Keratinocyte (primary cell): ENCODE data around the gene POLR1A. TPM values are rescaled to one million over a fixed set of nuclear protein-coding genes. Genes with fewer than 3 reads are reported as not detected.

Experiments
- DNase-seq: peaks from one replicate; pipeline ENCODE4 v3.0.0-alpha.2; 2011; ENCODE audit warnings: low read depth, missing footprints, low spot score
- FAIRE-seq: peaks from 2 replicates; lab custom pipeline; 2011; peaks lifted over from hg19 to GRCh38; lab: Jason Lieb, UNC
- H2AFZ ChIP-seq: 2 replicates; pipeline ENCODE4 v1.6.0; 2012; ENCODE audit warnings: low read length, control low read depth, inconsistent platforms; ENCODE audit not compliant: control insufficient read depth
- H3K27ac ChIP-seq: 2 replicates; pipeline ENCODE4 v1.5.1; 2011; ENCODE audit warnings: low read length; ENCODE audit not compliant: control insufficient read depth, insufficient read depth
- H3K27me3 ChIP-seq: 3 replicates; pipeline ENCODE4 v1.6.0; 2011; ENCODE audit warnings: low read length; ENCODE audit not compliant: control insufficient read depth, insufficient read depth; ENCODE audit errors: extremely low read depth
- H3K36me3 ChIP-seq, 2 experiments: 2 replicates in 1 of 2; 3 replicates in 1 of 2; pipeline ENCODE4 v1.5.1; 2011; ENCODE audit warnings: low read length in 2 of 2, mild to moderate bottlenecking in 1 of 2; ENCODE audit not compliant: control insufficient read depth in 2 of 2, insufficient read depth in 2 of 2; ENCODE audit errors: extremely low read depth in 1 of 2
- H3K4me1 ChIP-seq: 3 replicates; pipeline ENCODE4 v1.5.1; 2011; ENCODE audit warnings: low read length; ENCODE audit not compliant: control insufficient read depth, insufficient read depth; ENCODE audit errors: extremely low read depth
- H3K4me2 ChIP-seq: 3 replicates; pipeline ENCODE4 v1.6.0; 2011; ENCODE audit warnings: low read depth, low read length; ENCODE audit not compliant: control insufficient read depth, insufficient read depth; ENCODE audit errors: extremely low read depth
- H3K4me3 ChIP-seq, 3 experiments: fragments of 200-600 bp in 1 of 3; sonication (generic) in 1 of 3; 2 replicates in 2 of 3; 3 replicates in 1 of 3; pipeline ENCODE4 v1.5.1; 2011 to 2016; ENCODE audit warnings: low read length in 3 of 3, mild to moderate bottlenecking in 3 of 3, control low read depth in 2 of 3, inconsistent platforms in 1 of 3, low read depth in 1 of 3, mixed read lengths in 1 of 3, mixed run types in 1 of 3, moderate library complexity in 1 of 3; ENCODE audit not compliant: control insufficient read depth in 2 of 3, insufficient read depth in 2 of 3; ENCODE audit errors: extremely low read depth in 1 of 3
- H3K79me2 ChIP-seq: 2 replicates; pipeline ENCODE4 v1.6.0; 2012; ENCODE audit warnings: low read length; ENCODE audit not compliant: control insufficient read depth, insufficient read depth
- H3K9ac ChIP-seq: 3 replicates; pipeline ENCODE4 v1.6.0; 2011; ENCODE audit warnings: low read length; ENCODE audit not compliant: control insufficient read depth, insufficient read depth; ENCODE audit errors: extremely low read depth
- H3K9me1 ChIP-seq: 3 replicates; pipeline ENCODE4 v1.6.0; 2011; ENCODE audit warnings: low read length; ENCODE audit not compliant: control insufficient read depth, insufficient read depth; ENCODE audit errors: extremely low read depth
- H3K9me3 ChIP-seq: 2 replicates; pipeline ENCODE4 v1.5.1; 2012; ENCODE audit warnings: low read depth, low read length; ENCODE audit not compliant: control insufficient read depth
- H4K20me1 ChIP-seq: 3 replicates; pipeline ENCODE4 v1.6.0; 2011; ENCODE audit warnings: low read length; ENCODE audit not compliant: control insufficient read depth, insufficient read depth; ENCODE audit errors: extremely low read depth
- EZH2 ChIP-seq: IDR thresholded peaks from one replicate; pipeline ENCODE4 v1.6.1; 2012; ENCODE audit warnings: inconsistent platforms, mild to moderate bottlenecking, low read length, moderate library complexity
- dilution Hi-C: fragments of 300-500 bp; cut with MboI; formaldehyde crosslinking; loops from one replicate; pipeline ENCODE4 v1.7.0; 2020; ENCODE audit warnings: low sequenced_read_pairs; ENCODE audit not compliant: extremely low pct_ligation_motif_present
- polyA plus RNA-seq, 5 experiments: library from polyadenylated mRNA; depleted of rRNA in 3 of 5; stranded (reverse) in 3 of 5; stranded (forward) in 1 of 5; unstranded in 1 of 5; fragments of >200 nt; gene quantifications; 1 replicate in 1 of 5; 2 replicates in 3 of 5; 3 replicates in 1 of 5; pipeline versions ENCODE4 v1.2.1 to v1.2.3, GENCODE V29; 2011 to 2012; ENCODE audit warnings: missing spikeins in 2 of 5, low read depth in 1 of 5, low replicate concordance in 1 of 5
- TF ChIP-seq, protein P1 (sequence below), 3 experiments: IDR thresholded peaks in 1 of 3; conservative IDR thresholded peaks in 1 of 3; optimal IDR thresholded peaks in 1 of 3; 2 replicates in 2 of 3; 3 replicates in 1 of 3; pipeline versions ENCODE3 to v1.5.1; 2011; ENCODE audit warnings: low read length in 3 of 3, mild to moderate bottlenecking in 3 of 3, moderate library complexity in 2 of 3, control low read depth in 1 of 3, inconsistent platforms in 1 of 3; ENCODE audit not compliant: insufficient read depth in 2 of 3; ENCODE audit errors: extremely low read depth in 1 of 3

POLR1A gene
- polyA plus RNA-seq, 1 donor (not counting 4 experiments of a cell fraction or from before 2014, with no cell fraction given): 16.1 TPM

DNA sequence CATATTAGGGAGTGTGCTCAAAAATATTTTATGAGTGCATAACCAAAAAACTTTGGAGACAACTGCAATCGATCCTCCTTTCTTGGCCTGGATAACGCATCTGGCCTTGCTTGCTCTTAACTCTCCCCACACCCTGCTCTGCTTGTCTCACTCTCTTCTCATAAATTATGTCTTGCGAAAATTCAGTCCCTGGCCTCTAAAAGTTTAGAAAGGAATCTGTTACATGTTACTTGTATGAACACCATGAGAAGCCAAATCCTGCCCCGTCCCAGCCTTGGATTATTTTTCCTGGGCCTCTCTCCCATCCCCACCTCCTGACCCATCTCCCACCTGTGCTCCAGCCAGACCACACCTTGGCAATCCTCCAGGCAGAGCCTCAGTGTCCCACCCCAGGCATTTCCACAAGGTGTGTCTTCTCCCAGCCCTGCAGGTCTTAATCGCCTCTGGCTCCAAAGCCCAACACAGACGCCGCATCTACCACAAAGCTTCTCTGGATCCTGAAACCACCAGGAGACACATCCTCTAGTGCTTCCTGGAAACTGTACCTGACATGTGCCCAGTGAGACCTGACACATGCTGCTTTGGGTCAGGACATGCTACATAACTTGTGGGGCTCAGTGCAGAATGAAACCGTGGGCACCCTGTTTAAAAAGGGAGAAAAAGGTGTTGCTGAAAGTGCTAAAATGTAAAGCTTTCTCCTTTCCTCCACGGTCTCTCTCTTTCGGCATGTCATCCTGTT is 117.3 kb downstream of the POLR1A start:
- TF ChIP-seq, protein P1, sequence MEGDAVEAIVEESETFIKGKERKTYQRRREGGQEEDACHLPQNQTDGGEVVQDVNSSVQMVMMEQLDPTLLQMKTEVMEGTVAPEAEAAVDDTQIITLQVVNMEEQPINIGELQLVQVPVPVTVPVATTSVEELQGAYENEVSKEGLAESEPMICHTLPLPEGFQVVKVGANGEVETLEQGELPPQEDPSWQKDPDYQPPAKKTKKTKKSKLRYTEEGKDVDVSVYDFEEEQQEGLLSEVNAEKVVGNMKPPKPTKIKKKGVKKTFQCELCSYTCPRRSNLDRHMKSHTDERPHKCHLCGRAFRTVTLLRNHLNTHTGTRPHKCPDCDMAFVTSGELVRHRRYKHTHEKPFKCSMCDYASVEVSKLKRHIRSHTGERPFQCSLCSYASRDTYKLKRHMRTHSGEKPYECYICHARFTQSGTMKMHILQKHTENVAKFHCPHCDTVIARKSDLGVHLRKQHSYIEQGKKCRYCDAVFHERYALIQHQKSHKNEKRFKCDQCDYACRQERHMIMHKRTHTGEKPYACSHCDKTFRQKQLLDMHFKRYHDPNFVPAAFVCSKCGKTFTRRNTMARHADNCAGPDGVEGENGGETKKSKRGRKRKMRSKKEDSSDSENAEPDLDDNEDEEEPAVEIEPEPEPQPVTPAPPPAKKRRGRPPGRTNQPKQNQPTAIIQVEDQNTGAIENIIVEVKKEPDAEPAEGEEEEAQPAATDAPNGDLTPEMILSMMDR (optimal IDR thresholded peaks at IDR 0.05 in 1 of 3, IDR thresholded peaks at IDR 0.05 in 1 of 3, conservative IDR thresholded peaks at IDR 0.05 in 1 of 3; ENCODE audit: extremely low read depth in 1 of 3, insufficient read depth in 2 of 3, low read length in 3 of 3): no peak
- TF ChIP-seq EZH2: no peak
- H2AFZ ChIP-seq: peak overlapping the region; percentile 58
- no peak for DNase-seq
- no peaks in the 10 kb centered on the region for H3K27me3 ChIP-seq
- no peaks in the 10 kb centered on the region for H3K9me1 ChIP-seq
- H3K4me2 ChIP-seq: no peak overlapping the region
- H3K79me2 ChIP-seq: no peaks in the 10 kb centered on the region
- FAIRE-seq: no peak
- no peaks in the 10 kb centered on the region for H4K20me1 ChIP-seq
- H3K9me3 ChIP-seq: no peaks in the 10 kb centered on the region
- no peak overlapping the region for H3K9ac ChIP-seq
- H3K36me3 ChIP-seq: no peaks in the 10 kb centered on the region
- peaks cover 2% of the 10 kb centered on the region for H3K4me1 ChIP-seq
- H3K4me3 ChIP-seq: no peak overlapping the region
- H3K27ac ChIP-seq: no peak overlapping the region
- dilution Hi-C loops: no loop called here

- H3K27ac ChIP-seq: no peak overlapping the region
Measured at GRCh38 chr2:85987266-85988174, 118.2 kb downstream of the POLR1A start.

More at GRCh38 chr2:85987266-85988174, 118.2 kb downstream of the POLR1A start:
- no peak for TF ChIP-seq EZH2
- TF ChIP-seq, protein P1 (optimal IDR thresholded peaks at IDR 0.05 in 1 of 3, IDR thresholded peaks at IDR 0.05 in 1 of 3, conservative IDR thresholded peaks at IDR 0.05 in 1 of 3; ENCODE audit: extremely low read depth in 1 of 3, insufficient read depth in 2 of 3, low read length in 3 of 3): no peak
- H3K4me3 ChIP-seq: no peak overlapping the region
- no peak overlapping the region for H3K4me2 ChIP-seq
- no peak overlapping the region for H2AFZ ChIP-seq
- H3K9ac ChIP-seq: no peak overlapping the region
- dilution Hi-C loops: no loop called here
- no peaks in the 10 kb centered on the region for H3K9me3 ChIP-seq
- DNase-seq (no peak), FAIRE-seq (no peak)
- no peaks in the 10 kb centered on the region for H3K9me1 ChIP-seq
- peaks cover 2% of the 10 kb centered on the region for H3K4me1 ChIP-seq
- H4K20me1 ChIP-seq: no peaks in the 10 kb centered on the region
- peaks cover 5% of the 10 kb centered on the region for H3K27me3 ChIP-seq
- H3K79me2 ChIP-seq: no peaks in the 10 kb centered on the region
- H3K36me3 ChIP-seq: no peaks in the 10 kb centered on the region
